HL-60 (cell line): ENCODE results near the gene TBPL1.
"Not testable (repeated sequence)": the region's sequence is repeated elsewhere in the genome, so short reads cannot be mapped to it uniquely, and the experiment has no call there.

Source experiments
- DNase-seq, 2 experiments: peaks; one replicate each; pipeline ENCODE4 v3.0.0-alpha.2; 2010 to 2020; ENCODE audit warnings: low read depth in 1 of 2, low spot score in 1 of 2
- H3K27ac ChIP-seq: fragments of 250-450 bp; sonication (Bioruptor Pico); replicated peaks from 2 replicates; pipeline ENCODE4 v1.5.1; 2020; ENCODE audit warnings: mild to moderate bottlenecking, moderate library complexity
- H3K27me3 ChIP-seq: fragments of 250-450 bp; sonication (Bioruptor Pico); 2 replicates; pipeline ENCODE4 v1.5.1; 2021; ENCODE audit warnings: mild to moderate bottlenecking, moderate library complexity; ENCODE audit not compliant: insufficient read depth, poor library complexity, severe bottlenecking
- H3K4me3 ChIP-seq: replicated peaks from 2 replicates; pipeline ENCODE4 v1.5.1; 2011; ENCODE audit warnings: mild to moderate bottlenecking, control low read depth, low read length; ENCODE audit not compliant: insufficient read depth
- GABPA ChIP-seq: IDR thresholded peaks from 2 replicates; pipeline ENCODE4 v1.6.1; 2012; ENCODE audit warnings: low read depth
- POLR2AphosphoS5 ChIP-seq: IDR thresholded peaks from 2 replicates; pipeline ENCODE4 v1.6.1; 2012; ENCODE audit warnings: low read depth
- SPI1 ChIP-seq: IDR thresholded peaks from 2 replicates; pipeline ENCODE4 v1.6.1; 2012; ENCODE audit warnings: low read depth, mild to moderate bottlenecking, borderline replicate concordance
- TF ChIP-seq, protein P1 (sequence below): IDR thresholded peaks from one replicate; pipeline ENCODE4 v1.5.1; 2011; ENCODE audit warnings: low read length, control low read depth, inconsistent platforms; ENCODE audit not compliant: insufficient read depth
- TF ChIP-seq, protein P2 (sequence below): IDR thresholded peaks from 2 replicates; pipeline ENCODE4 v1.6.1; 2012; ENCODE audit warnings: low read depth; ENCODE audit not compliant: insufficient replicate concordance

TBPL1 gene

DNA sequence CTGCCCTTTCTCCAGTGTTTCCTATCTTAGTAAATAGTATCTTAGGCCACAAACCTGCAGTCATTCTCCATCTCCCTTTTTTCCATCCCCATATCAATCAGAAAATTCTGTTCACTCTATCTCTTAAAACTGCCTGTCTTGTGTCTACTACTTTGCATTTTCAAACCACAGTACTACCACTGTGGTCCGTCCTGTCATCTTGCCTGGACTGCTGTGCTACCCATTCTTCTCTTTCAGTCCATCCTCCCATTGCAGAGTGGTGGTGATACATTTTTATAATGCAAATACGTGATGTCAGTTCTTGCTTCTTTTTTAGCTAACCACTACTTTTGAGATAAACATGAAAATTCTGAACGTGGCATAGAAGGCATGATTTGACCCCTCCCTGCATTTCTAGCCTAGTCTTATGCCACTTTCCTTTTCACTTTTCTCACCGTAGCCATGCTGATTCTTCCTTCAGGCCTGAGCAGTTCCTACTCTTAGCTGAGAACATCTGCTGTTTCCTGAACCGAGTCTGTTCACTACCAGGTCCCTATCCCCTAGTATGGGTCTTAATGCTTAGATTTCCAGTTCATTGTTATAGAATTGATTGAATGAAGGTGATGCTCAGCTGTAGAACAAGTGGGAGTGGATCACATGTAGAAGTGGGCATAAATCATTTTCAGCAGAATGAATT is 13.8 kb downstream of the TBPL1 start:
- H3K4me3 ChIP-seq: no peak overlapping the region
- no peaks in the 10 kb centered on the region for H3K27me3 ChIP-seq
- H3K27ac ChIP-seq: no peak overlapping the region
- TF ChIP-seq SPI1 (no peak), POLR2AphosphoS5 (no peak), GABPA (no peak)
- TF ChIP-seq, protein P1, sequence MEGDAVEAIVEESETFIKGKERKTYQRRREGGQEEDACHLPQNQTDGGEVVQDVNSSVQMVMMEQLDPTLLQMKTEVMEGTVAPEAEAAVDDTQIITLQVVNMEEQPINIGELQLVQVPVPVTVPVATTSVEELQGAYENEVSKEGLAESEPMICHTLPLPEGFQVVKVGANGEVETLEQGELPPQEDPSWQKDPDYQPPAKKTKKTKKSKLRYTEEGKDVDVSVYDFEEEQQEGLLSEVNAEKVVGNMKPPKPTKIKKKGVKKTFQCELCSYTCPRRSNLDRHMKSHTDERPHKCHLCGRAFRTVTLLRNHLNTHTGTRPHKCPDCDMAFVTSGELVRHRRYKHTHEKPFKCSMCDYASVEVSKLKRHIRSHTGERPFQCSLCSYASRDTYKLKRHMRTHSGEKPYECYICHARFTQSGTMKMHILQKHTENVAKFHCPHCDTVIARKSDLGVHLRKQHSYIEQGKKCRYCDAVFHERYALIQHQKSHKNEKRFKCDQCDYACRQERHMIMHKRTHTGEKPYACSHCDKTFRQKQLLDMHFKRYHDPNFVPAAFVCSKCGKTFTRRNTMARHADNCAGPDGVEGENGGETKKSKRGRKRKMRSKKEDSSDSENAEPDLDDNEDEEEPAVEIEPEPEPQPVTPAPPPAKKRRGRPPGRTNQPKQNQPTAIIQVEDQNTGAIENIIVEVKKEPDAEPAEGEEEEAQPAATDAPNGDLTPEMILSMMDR: no peak
- TF ChIP-seq, protein P2, sequence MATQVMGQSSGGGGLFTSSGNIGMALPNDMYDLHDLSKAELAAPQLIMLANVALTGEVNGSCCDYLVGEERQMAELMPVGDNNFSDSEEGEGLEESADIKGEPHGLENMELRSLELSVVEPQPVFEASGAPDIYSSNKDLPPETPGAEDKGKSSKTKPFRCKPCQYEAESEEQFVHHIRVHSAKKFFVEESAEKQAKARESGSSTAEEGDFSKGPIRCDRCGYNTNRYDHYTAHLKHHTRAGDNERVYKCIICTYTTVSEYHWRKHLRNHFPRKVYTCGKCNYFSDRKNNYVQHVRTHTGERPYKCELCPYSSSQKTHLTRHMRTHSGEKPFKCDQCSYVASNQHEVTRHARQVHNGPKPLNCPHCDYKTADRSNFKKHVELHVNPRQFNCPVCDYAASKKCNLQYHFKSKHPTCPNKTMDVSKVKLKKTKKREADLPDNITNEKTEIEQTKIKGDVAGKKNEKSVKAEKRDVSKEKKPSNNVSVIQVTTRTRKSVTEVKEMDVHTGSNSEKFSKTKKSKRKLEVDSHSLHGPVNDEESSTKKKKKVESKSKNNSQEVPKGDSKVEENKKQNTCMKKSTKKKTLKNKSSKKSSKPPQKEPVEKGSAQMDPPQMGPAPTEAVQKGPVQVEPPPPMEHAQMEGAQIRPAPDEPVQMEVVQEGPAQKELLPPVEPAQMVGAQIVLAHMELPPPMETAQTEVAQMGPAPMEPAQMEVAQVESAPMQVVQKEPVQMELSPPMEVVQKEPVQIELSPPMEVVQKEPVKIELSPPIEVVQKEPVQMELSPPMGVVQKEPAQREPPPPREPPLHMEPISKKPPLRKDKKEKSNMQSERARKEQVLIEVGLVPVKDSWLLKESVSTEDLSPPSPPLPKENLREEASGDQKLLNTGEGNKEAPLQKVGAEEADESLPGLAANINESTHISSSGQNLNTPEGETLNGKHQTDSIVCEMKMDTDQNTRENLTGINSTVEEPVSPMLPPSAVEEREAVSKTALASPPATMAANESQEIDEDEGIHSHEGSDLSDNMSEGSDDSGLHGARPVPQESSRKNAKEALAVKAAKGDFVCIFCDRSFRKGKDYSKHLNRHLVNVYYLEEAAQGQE: no peak
- DNase-seq: no peak

DNA sequence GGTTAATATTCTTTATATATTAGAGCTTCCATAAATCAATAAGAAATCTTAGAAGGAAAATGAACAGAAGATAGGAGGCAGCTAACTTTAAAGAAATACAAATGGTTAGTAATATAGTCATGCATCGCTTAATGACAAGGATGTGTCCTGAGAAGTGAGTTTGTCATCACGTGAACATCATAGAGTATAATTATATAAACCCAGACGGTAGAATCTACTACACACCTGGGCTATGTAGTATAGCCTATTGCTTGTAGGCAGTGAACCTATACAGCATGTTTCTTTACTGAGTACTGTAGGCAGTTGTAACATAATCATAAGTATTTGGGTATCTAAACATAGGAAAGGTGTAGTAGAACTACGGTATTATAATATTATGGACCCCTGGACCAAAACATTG is 14.3 kb downstream of the TBPL1 start:
- DNase-seq: no peak
- Histone ChIP-seq H3K4me3 (no peak overlapping the region), H3K27me3 (no peaks in the 10 kb centered on the region), H3K27ac (no peak overlapping the region)
- TF ChIP-seq, protein P2: no peak
- TF ChIP-seq GABPA: no peak

DNA sequence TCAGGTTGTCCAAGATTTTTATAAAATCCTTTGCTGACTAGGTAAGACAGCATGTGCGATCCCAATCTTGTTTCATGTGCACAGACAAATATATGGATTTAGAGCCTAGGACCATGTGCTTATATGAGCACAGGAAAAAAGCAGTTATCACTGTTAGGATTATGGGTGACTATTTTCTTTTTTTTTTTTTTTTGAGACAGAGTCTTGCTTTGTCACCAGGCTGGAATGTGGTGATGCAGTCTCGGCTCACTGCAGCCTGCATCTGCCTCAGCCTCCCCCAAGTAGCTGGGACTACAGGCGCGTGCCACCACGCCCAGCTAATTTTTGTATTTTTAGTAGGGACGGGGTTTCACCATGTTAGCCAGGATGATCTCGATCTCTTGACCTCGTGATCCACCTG is 14.8 kb downstream of the TBPL1 start:
- not testable (repeated sequence) for H3K27ac ChIP-seq

DNA sequence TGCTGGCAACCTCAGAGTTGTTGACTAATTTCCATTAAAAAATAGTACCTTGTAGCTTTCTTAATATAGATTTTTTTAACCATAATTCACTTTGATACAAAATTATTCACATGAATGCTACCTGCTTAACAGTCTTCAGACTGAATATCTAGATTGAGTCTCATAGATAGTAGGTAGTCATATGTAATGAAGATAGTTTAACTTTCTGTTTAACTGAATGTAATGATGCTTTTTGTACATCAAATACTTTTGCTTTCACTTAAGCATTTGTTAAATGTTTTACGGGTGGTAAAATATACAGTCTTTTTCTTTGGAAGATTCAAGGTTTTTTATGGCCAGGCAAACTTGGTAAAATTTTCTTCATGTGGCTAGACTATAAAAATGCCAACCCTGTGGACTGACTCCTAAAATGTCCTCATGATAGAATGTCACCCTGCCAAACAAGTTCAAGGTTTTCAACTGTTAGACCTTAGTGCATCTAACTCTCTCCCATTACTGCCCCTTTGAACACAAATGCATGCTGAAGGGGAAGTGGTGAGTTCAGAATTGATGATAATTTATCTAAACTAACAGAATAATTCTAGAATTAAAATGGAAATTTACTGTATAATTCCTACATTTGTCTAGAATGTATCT is 16.4 kb downstream of the TBPL1 start:
- Histone ChIP-seq H3K27ac (no peak overlapping the region), H3K27me3 (no peaks in the 10 kb centered on the region), H3K4me3 (no peak overlapping the region)
- no peak for DNase-seq
- TF ChIP-seq SPI1 (no peak), GABPA (no peak), POLR2AphosphoS5 (no peak)
- TF ChIP-seq, protein P2: no peak

More for the DNA sequence above, 14.8 kb downstream of the TBPL1 start:
- not testable (repeated sequence) for H3K27me3 ChIP-seq, DNase-seq, H3K4me3 ChIP-seq
